Measurements from ENCODE around the gene LSR. TPM values are rescaled to one million over a fixed set of nuclear protein-coding genes. Genes with fewer than 3 reads are reported as not detected.

Gene LSR
- total RNA-seq, 1 donor from 2014 or later = 11.3 TPM

GRCh38 chr19:35299523-35300338, 50.9 kb downstream of the LSR start:
- Histone ChIP-seq H3K4me3 (ENCODE audit: low read depth, low read length) (no peak overlapping the region), H3K27me3 (ENCODE audit: control insufficient read depth, insufficient read depth, low read length) (no peaks in the 10 kb centered on the region), H3K36me3 (ENCODE audit: control insufficient read depth, insufficient read depth, low read length) (no peaks in the 10 kb centered on the region)
- no peak for TF ChIP-seq CTCF (IDR thresholded peaks at IDR 0.05; ENCODE audit: insufficient read depth, low read length, severe bottlenecking)
- DNase-seq (ENCODE audit: low read depth) (no peak), FAIRE-seq (no peak)

- FAIRE-seq (no peak), DNase-seq (ENCODE audit: low read depth) (no peak)
- Histone ChIP-seq H3K36me3 (ENCODE audit: control insufficient read depth, insufficient read depth, low read length) (no peaks in the 10 kb centered on the region), H3K27me3 (ENCODE audit: control insufficient read depth, insufficient read depth, low read length) (no peaks in the 10 kb centered on the region), H3K4me3 (ENCODE audit: low read depth, low read length) (no peak overlapping the region)
- TF ChIP-seq CTCF (IDR thresholded peaks at IDR 0.05; ENCODE audit: insufficient read depth, low read length, severe bottlenecking) = no peak
Observed at GRCh38 chr19:35300339-35300649, 51.5 kb downstream of the LSR start.

GRCh38 chr19:35301961-35302360, 53.2 kb downstream of the LSR start:
- DNase-seq (ENCODE audit: low read depth) (no peak), FAIRE-seq (no peak)
- Histone ChIP-seq H3K27me3 (ENCODE audit: control insufficient read depth, insufficient read depth, low read length) (no peaks in the 10 kb centered on the region), H3K36me3 (ENCODE audit: control insufficient read depth, insufficient read depth, low read length) (no peaks in the 10 kb centered on the region), H3K4me3 (ENCODE audit: low read depth, low read length) (no peak overlapping the region)
- TF ChIP-seq CTCF (IDR thresholded peaks at IDR 0.05; ENCODE audit: insufficient read depth, low read length, severe bottlenecking) = no peak

GRCh38 chr19:35302446-35302845, 53.6 kb downstream of the LSR start:
- no peak for DNase-seq (ENCODE audit: low read depth)
- no peak for FAIRE-seq
- no peak for TF ChIP-seq CTCF (IDR thresholded peaks at IDR 0.05; ENCODE audit: insufficient read depth, low read length, severe bottlenecking)
- Histone ChIP-seq H3K4me3 (ENCODE audit: low read depth, low read length) (no peak overlapping the region), H3K36me3 (ENCODE audit: control insufficient read depth, insufficient read depth, low read length) (no peaks in the 10 kb centered on the region), H3K27me3 (ENCODE audit: control insufficient read depth, insufficient read depth, low read length) (no peaks in the 10 kb centered on the region)

- H3K36me3 ChIP-seq (ENCODE audit: control insufficient read depth, insufficient read depth, low read length) = no peaks in the 10 kb centered on the region
- TF ChIP-seq CTCF (IDR thresholded peaks at IDR 0.05; ENCODE audit: insufficient read depth, low read length, severe bottlenecking) = no peak
- no peak for DNase-seq (ENCODE audit: low read depth)
- no peaks in the 10 kb centered on the region for H3K27me3 ChIP-seq (ENCODE audit: control insufficient read depth, insufficient read depth, low read length)
- FAIRE-seq = peak; percentile 7
- H3K4me3 ChIP-seq (ENCODE audit: low read depth, low read length) = no peak overlapping the region
Observed at GRCh38 chr19:35303357-35303915, 54.6 kb downstream of the LSR start.
